Natural killer cell (primary cell): ENCODE data around the gene SMG6. TPM values are rescaled to one million over a fixed set of nuclear protein-coding genes. Genes with fewer than 3 reads are reported as not detected.

ENCODE experiments used
- ATAC-seq, 3 donors: fragments of 150-1000 bp in 2 of 3; fragments of 200-7000 bp in 1 of 3; cut with Tn5 transposase; 1 replicate in 1 of 3; 2 replicates in 2 of 3; pipeline ENCODE4 v1.10.0; 2021; ENCODE audit warnings: mild to moderate bottlenecking in 2 of 3, moderate library complexity in 2 of 3
- DNase-seq, 2 donors: peaks; one replicate each; pipeline versions ENCODE4 v3.0.0 to v3.0.0-alpha.2; 2013 to 2021; ENCODE audit warnings: mixed read lengths in 1 of 2
- H3K27ac ChIP-seq: one replicate; pipeline ENCODE4 v1.5.1; 2013; ENCODE audit warnings: mild to moderate bottlenecking, low read length
- H3K27me3 ChIP-seq: one replicate; pipeline ENCODE4 v1.6.1; 2013; ENCODE audit warnings: low read length; ENCODE audit not compliant: control insufficient read depth, insufficient read depth
- H3K36me3 ChIP-seq: one replicate; pipeline ENCODE4 v1.6.1; 2013; ENCODE audit warnings: low read length; ENCODE audit not compliant: control insufficient read depth, insufficient read depth
- H3K4me1 ChIP-seq: one replicate; pipeline ENCODE4 v1.6.1; 2013; ENCODE audit warnings: low read length; ENCODE audit not compliant: control insufficient read depth, insufficient read depth
- H3K4me3 ChIP-seq: one replicate; pipeline ENCODE4 v1.5.1; 2013; ENCODE audit warnings: low read length
- H3K9me3 ChIP-seq: one replicate; pipeline ENCODE4 v1.6.1; 2013; ENCODE audit warnings: low read length; ENCODE audit not compliant: control insufficient read depth, insufficient read depth
- H3K27ac Mint-ChIP-seq, 2 donors: one replicate each; pipeline ENCODE4 v1.8.0; 2022; ENCODE audit warnings: mild to moderate bottlenecking in 2 of 2, mixed read lengths in 2 of 2, moderate library complexity in 1 of 2
- H3K27me3 Mint-ChIP-seq, 2 donors: one replicate each; pipeline ENCODE4 v1.8.0; 2022; ENCODE audit warnings: low read depth in 2 of 2, mixed read lengths in 2 of 2
- H3K36me3 Mint-ChIP-seq: one replicate; pipeline ENCODE4 v1.8.0; 2022; ENCODE audit warnings: mixed read lengths
- H3K4me1 Mint-ChIP-seq, 2 donors: one replicate each; pipeline ENCODE4 v1.8.0; 2022; ENCODE audit warnings: mixed read lengths in 2 of 2
- H3K4me3 Mint-ChIP-seq: one replicate; pipeline ENCODE4 v1.8.0; 2022; ENCODE audit warnings: mild to moderate bottlenecking, moderate library complexity, mixed read lengths
- H3K9me3 Mint-ChIP-seq, 2 donors: one replicate each; pipeline ENCODE4 v1.8.0; 2022; ENCODE audit warnings: mixed read lengths in 2 of 2
- WGBS: methylation state at CpG from one replicate; pipeline ENCODE4 v1.1.7; 2013; ENCODE audit warnings: missing lambda C conversion rate; ENCODE audit not compliant: insufficient coverage; 5-methylcytosine and 5-hydroxymethylcytosine counted together
- intact Hi-C: fragments of 100-400 bp; cut with micrococcal nuclease; formaldehyde crosslinking; loops from one replicate; pipeline ENCODE4 v1.14.2; 2022
- total RNA-seq, 4 donors: library from RNA; stranded (reverse); fragments of 120-200 nt in 1 of 4; gene quantifications; one replicate each; pipeline versions ENCODE4 v1.2.3 to v1.2.4, GENCODE V29; 2013 to 2022
- TF ChIP-seq, protein P1 (sequence below): fragments of 200-600 bp; IDR thresholded peaks from one replicate; pipeline ENCODE4 v1.8.0; 2022; ENCODE audit warnings: antibody characterized with exemption

The SMG6 gene
- total RNA-seq, 3 donors from 2014 or later (not counting 1 experiment from before 2014, with no cell fraction given), result 41.6 to 49.4 (median 48.2) TPM

DNA sequence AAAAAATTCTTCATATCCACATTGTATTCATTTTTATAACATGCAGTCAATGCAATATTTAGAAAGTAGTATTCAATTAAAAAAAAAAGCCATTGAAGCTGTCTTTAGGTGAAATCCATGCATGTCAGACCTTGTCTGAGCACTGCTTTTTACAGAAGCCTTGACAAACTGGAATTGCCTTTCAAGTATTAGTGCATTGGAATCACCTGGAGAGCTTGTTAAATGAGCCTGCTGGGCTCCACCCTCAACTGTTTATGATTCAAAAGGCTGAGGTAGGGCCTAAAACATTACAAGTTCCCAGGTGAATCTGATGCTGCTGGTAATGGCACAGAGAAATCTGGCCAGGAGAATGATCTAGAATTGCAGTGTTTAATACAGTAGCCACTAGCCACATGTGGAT, 162.9 kb downstream of the SMG6 start:
- no peak overlapping the region for H3K4me3 ChIP-seq
- Mint-ChIP-seq H3K4me3 (no peak overlapping the region), H3K27ac (no peak overlapping the region), H3K27me3 (no peaks in the 10 kb centered on the region), H3K9me3 (no peaks in the 10 kb centered on the region), H3K36me3 (no peaks in the 10 kb centered on the region), H3K4me1 (peaks cover 19 to 21% of the 10 kb centered on the region in 2 donors)
- no peaks in the 10 kb centered on the region for H3K27me3 ChIP-seq
- DNase-seq, result no peak
- intact Hi-C loops, result no loop called here
- peaks cover 16% of the 10 kb centered on the region for H3K4me1 ChIP-seq
- no peaks in the 10 kb centered on the region for H3K36me3 ChIP-seq
- no peaks in the 10 kb centered on the region for H3K9me3 ChIP-seq
- no peak for ATAC-seq
- TF ChIP-seq, protein P1, sequence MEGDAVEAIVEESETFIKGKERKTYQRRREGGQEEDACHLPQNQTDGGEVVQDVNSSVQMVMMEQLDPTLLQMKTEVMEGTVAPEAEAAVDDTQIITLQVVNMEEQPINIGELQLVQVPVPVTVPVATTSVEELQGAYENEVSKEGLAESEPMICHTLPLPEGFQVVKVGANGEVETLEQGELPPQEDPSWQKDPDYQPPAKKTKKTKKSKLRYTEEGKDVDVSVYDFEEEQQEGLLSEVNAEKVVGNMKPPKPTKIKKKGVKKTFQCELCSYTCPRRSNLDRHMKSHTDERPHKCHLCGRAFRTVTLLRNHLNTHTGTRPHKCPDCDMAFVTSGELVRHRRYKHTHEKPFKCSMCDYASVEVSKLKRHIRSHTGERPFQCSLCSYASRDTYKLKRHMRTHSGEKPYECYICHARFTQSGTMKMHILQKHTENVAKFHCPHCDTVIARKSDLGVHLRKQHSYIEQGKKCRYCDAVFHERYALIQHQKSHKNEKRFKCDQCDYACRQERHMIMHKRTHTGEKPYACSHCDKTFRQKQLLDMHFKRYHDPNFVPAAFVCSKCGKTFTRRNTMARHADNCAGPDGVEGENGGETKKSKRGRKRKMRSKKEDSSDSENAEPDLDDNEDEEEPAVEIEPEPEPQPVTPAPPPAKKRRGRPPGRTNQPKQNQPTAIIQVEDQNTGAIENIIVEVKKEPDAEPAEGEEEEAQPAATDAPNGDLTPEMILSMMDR, result no peak
- no peak overlapping the region for H3K27ac ChIP-seq

DNA sequence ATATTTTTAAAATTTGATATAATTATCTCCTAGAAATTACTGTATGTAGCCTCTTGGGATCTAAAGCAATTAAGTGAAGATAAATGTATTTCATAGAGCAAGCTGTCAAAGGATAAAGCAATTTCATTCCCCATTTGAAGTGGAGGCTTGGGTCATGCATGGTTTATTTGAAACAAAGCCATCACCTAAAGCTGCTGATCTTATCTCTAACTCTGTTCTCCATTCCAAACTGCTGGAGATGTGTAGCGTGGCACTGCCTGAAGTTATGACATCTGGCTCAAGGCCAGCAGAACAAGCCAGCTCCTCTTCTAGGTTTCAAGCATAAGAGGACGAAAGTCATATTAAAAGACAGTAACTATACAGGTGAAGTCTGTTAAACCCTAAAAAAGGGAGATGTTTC, 164.8 kb downstream of the SMG6 start:
- H3K36me3 ChIP-seq, result no peaks in the 10 kb centered on the region
- Mint-ChIP-seq H3K4me3 (no peak overlapping the region), H3K27ac (peak overlapping the region; percentile 90), H3K4me1 (peaks cover 19 to 21% of the 10 kb centered on the region in 2 donors), H3K36me3 (no peaks in the 10 kb centered on the region), H3K27me3 (no peaks in the 10 kb centered on the region), H3K9me3 (no peaks in the 10 kb centered on the region)
- peak overlapping the region; percentile 46 for H3K27ac ChIP-seq
- TF ChIP-seq, protein P1, result no peak
- ATAC-seq (no peak), DNase-seq (no peak)
- H3K4me3 ChIP-seq, result no peak overlapping the region
- no peaks in the 10 kb centered on the region for H3K27me3 ChIP-seq
- WGBS, result 85% methylated on average over 2 of the region's 2 CpGs
- peaks cover 16% of the 10 kb centered on the region for H3K4me1 ChIP-seq
- intact Hi-C loops, result loop anchor here (2.0 kb wide), 1 partner anchor 14 kb away; no protein-coding TSS in a partner anchor
- no peaks in the 10 kb centered on the region for H3K9me3 ChIP-seq

DNA sequence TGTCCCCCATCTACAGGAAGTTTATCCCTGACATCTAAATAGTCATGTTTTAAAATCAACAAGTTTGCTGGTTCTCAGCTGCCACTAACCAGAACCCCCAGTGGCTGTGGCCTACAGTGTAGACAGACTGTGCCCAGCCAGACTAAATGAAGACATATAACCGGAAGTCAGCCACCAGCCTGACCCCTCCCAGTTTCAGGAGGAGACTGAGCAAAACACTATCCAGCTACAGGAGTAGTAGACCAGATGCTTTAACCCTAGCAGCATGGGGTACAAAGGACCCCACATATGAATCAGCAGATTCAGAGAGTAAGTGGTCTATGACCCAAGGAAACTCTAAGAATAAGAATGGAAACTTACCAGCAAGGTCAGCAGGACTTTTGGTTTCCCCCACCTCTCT, 165.3 kb downstream of the SMG6 start:
- H3K4me1 ChIP-seq, result peaks cover 16% of the 10 kb centered on the region
- no peaks in the 10 kb centered on the region for H3K36me3 Mint-ChIP-seq

More for the DNA sequence above, 165.3 kb downstream of the SMG6 start:
- 22% methylated on average over 1 of the region's 1 CpG for WGBS
- Histone ChIP-seq H3K9me3 (no peaks in the 10 kb centered on the region), H3K27me3 (no peaks in the 10 kb centered on the region), H3K27ac (peak overlapping the region; percentile 46), H3K4me3 (no peak overlapping the region), H3K36me3 (no peaks in the 10 kb centered on the region)
- intact Hi-C loops, result loop anchor here (2.0 kb wide), 1 partner anchor 14 kb away; no protein-coding TSS in a partner anchor
- Mint-ChIP-seq H3K4me3 (peak overlapping the region; percentile 7), H3K27ac (peak overlapping the region; percentile 90), H3K27me3 (no peaks in the 10 kb centered on the region), H3K4me1 (peaks cover 19 to 21% of the 10 kb centered on the region in 2 donors), H3K9me3 (no peaks in the 10 kb centered on the region)
- peak; percentile 23 to 46 for DNase-seq
- peak; percentile 92 to 100 (median 99) for ATAC-seq
- TF ChIP-seq, protein P1, result no peak
